ENCODE measurements around the gene TMEM128. TPM values are rescaled to one million over a fixed set of nuclear protein-coding genes. Genes with fewer than 3 reads are reported as not detected.
"Not testable (repeated sequence)": the region's sequence is repeated elsewhere in the genome, so short reads cannot be mapped to it uniquely, and the experiment has no call there.

The TMEM128 gene
- total RNA-seq, 2 donors from 2014 or later = 14.7 to 35.8 TPM

- intact Hi-C loops (cut with DNase I) = loop anchor here (2.0 kb wide), 1 partner anchor 42 kb away; the partner anchor contains the start of genes LYAR and ZBTB49
Observed at GRCh38 chr4:4248885-4249203, 821 bp upstream of the TMEM128 start.

GRCh38 chr4:4247696-4248028, 361 bp downstream of the TMEM128 start:
- Histone ChIP-seq H3K27ac (peak overlapping the region; percentile 90 to 93), H3K27me3 (replicated peaks; ENCODE audit: insufficient read depth) (no peaks in the 10 kb centered on the region), H3K9me3 (no peaks in the 10 kb centered on the region), H3K4me1 (replicated peaks) (peaks cover 10% of the 10 kb centered on the region), H3K36me3 (peaks cover 0 to 2% of the 10 kb centered on the region in 2 donors), H3K4me3 (peak overlapping the region; percentile 78 to 90)
- no peak for DNase-seq (ENCODE audit: low spot score)
- intact Hi-C loops (cut with DNase I) = loop anchor here (2.0 kb wide), 1 partner anchor 43 kb away; the partner anchor contains the start of genes LYAR and ZBTB49
- 0% methylated on average over 12 of the region's 12 CpGs for WGBS
- TF ChIP-seq, protein P1, sequence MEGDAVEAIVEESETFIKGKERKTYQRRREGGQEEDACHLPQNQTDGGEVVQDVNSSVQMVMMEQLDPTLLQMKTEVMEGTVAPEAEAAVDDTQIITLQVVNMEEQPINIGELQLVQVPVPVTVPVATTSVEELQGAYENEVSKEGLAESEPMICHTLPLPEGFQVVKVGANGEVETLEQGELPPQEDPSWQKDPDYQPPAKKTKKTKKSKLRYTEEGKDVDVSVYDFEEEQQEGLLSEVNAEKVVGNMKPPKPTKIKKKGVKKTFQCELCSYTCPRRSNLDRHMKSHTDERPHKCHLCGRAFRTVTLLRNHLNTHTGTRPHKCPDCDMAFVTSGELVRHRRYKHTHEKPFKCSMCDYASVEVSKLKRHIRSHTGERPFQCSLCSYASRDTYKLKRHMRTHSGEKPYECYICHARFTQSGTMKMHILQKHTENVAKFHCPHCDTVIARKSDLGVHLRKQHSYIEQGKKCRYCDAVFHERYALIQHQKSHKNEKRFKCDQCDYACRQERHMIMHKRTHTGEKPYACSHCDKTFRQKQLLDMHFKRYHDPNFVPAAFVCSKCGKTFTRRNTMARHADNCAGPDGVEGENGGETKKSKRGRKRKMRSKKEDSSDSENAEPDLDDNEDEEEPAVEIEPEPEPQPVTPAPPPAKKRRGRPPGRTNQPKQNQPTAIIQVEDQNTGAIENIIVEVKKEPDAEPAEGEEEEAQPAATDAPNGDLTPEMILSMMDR (IDR thresholded peaks at IDR 0.05) = no peak
- no peak for TF ChIP-seq POLR2A (IDR thresholded peaks at IDR 0.05)
- no peak for TF ChIP-seq POLR2AphosphoS5 (IDR thresholded peaks at IDR 0.05)

More at GRCh38 chr4:4248885-4249203, 821 bp upstream of the TMEM128 start:
- Histone ChIP-seq H3K36me3 (no peaks in the 10 kb centered on the region), H3K27me3 (replicated peaks; ENCODE audit: insufficient read depth) (no peaks in the 10 kb centered on the region), H3K9me3 (no peaks in the 10 kb centered on the region), H3K27ac (peak overlapping the region; percentile 90 to 93), H3K4me3 (peak overlapping the region; percentile 78 to 90), H3K4me1 (replicated peaks) (peaks cover 10% of the 10 kb centered on the region)
- 15% methylated on average over 10 of the region's 10 CpGs for WGBS
- TF ChIP-seq POLR2A (IDR thresholded peaks at IDR 0.05) (no peak), POLR2AphosphoS5 (IDR thresholded peaks at IDR 0.05) (no peak)
- TF ChIP-seq, protein P1 (IDR thresholded peaks at IDR 0.05) = no peak
- no peak for DNase-seq (ENCODE audit: low spot score)

DNA sequence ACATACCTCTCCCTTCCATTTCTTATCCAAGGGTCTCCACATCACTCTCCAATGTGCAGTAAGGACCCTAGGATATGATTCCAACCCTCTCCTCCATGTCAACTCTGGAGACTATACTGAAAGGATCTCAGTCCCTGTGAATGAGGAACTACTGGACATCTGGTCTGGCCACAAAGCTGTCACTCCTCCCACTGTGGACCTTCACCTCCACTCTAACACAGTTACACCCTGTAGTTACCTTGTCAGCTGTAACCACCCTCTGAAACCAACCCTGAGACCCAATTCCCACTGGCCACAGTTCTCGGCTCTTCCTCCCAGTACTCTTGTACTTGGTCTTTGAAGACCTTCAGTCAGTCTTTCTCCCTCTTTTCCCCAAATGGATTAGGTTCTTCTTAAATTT, 2.9 kb downstream of the TMEM128 start:
- WGBS = 93% methylated on average over 1 of the region's 1 CpG
- no peak for DNase-seq (ENCODE audit: low spot score)
- no peaks in the 10 kb centered on the region for H3K27me3 ChIP-seq (replicated peaks; ENCODE audit: insufficient read depth)
- H3K9me3 ChIP-seq = no peaks in the 10 kb centered on the region
- H3K27ac ChIP-seq = no peak overlapping the region
- H3K36me3 ChIP-seq = peaks cover 0 to 2% of the 10 kb centered on the region in 2 donors
- no peak overlapping the region for H3K4me3 ChIP-seq
- intact Hi-C loops (cut with DNase I) = no loop called here
- H3K4me1 ChIP-seq (replicated peaks) = peaks cover 10% of the 10 kb centered on the region
- TF ChIP-seq POLR2A (IDR thresholded peaks at IDR 0.05) = no peak
- TF ChIP-seq, protein P1 (IDR thresholded peaks at IDR 0.05) = no peak
- no peak for TF ChIP-seq POLR2AphosphoS5 (IDR thresholded peaks at IDR 0.05)

GRCh38 chr4:4239551-4239950, 8.5 kb downstream of the TMEM128 start:
- H3K4me3 ChIP-seq; H3K36me3 ChIP-seq; H3K27ac ChIP-seq; H3K27me3 ChIP-seq (replicated peaks; ENCODE audit: insufficient read depth); H3K4me1 ChIP-seq (replicated peaks); DNase-seq (ENCODE audit: low spot score); H3K9me3 ChIP-seq; intact Hi-C loops (cut with DNase I): not testable (repeated sequence)
- WGBS = 88% methylated on average over 3 of the region's 3 CpGs

DNA sequence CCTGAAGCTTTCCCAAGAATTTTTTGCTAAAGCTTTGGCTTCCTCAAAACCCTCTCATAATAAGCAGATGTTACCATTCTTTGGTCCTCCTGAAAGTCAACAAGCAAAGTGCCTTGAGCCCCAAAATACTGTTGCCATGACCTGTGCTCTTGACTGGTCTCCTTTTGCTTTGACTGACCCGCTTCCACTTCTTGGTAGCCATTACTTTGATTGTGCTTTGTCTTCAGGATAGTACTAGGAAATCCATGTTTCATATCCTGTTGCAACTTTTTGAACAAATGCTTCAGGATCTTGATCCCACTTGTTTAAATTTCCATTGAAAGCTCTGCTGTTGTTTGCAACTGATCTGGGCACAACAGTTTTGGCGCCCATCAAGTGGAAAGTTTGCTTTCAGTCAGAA, 14.4 kb downstream of the TMEM128 start:
- H3K4me1 ChIP-seq (replicated peaks) = no peaks in the 10 kb centered on the region
- 98% methylated on average over 2 of the region's 2 CpGs for WGBS
- no peaks in the 10 kb centered on the region for H3K9me3 ChIP-seq
- no peak overlapping the region for H3K27ac ChIP-seq
- no peaks in the 10 kb centered on the region for H3K27me3 ChIP-seq (replicated peaks; ENCODE audit: insufficient read depth)
- intact Hi-C loops (cut with DNase I) = no loop called here
- no peak for DNase-seq (ENCODE audit: low spot score)
- no peaks in the 10 kb centered on the region for H3K36me3 ChIP-seq
- TF ChIP-seq POLR2AphosphoS5 (IDR thresholded peaks at IDR 0.05) (no peak), POLR2A (IDR thresholded peaks at IDR 0.05) (no peak)
- TF ChIP-seq, protein P1 (IDR thresholded peaks at IDR 0.05) = no peak
- H3K4me3 ChIP-seq = no peak overlapping the region

Measured in prostate gland (tissue), 2 donors.